Astrocyte (in vitro differentiated cells and primary cell): ENCODE measurements around the gene DPF3.

Experiments used
- EZH2 ChIP-seq: IDR thresholded peaks from 2 replicates; pipeline ENCODE4 v1.6.1; 2012; ENCODE audit warnings: mild to moderate bottlenecking, low read length, inconsistent platforms; ENCODE audit not compliant: insufficient read depth
- TF ChIP-seq, protein P1 (sequence below): IDR thresholded peaks from 2 replicates; pipeline ENCODE4 v1.5.1; 2011; ENCODE audit warnings: low read depth, mild to moderate bottlenecking, inconsistent platforms, low read length, moderate library complexity; ENCODE audit not compliant: insufficient read depth

GRCh38 chr14:72616811-72617210, 277.1 kb downstream of the DPF3 start:
- TF ChIP-seq, protein P1, sequence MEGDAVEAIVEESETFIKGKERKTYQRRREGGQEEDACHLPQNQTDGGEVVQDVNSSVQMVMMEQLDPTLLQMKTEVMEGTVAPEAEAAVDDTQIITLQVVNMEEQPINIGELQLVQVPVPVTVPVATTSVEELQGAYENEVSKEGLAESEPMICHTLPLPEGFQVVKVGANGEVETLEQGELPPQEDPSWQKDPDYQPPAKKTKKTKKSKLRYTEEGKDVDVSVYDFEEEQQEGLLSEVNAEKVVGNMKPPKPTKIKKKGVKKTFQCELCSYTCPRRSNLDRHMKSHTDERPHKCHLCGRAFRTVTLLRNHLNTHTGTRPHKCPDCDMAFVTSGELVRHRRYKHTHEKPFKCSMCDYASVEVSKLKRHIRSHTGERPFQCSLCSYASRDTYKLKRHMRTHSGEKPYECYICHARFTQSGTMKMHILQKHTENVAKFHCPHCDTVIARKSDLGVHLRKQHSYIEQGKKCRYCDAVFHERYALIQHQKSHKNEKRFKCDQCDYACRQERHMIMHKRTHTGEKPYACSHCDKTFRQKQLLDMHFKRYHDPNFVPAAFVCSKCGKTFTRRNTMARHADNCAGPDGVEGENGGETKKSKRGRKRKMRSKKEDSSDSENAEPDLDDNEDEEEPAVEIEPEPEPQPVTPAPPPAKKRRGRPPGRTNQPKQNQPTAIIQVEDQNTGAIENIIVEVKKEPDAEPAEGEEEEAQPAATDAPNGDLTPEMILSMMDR, result no peak
- no peak for TF ChIP-seq EZH2
